Suppressor macrophage treated with lipopolysaccharide for 1 hour (primary cell): Measurements from ENCODE around the gene PROZ.
"Not testable (repeated sequence)": the region's sequence is repeated elsewhere in the genome, so short reads cannot be mapped to it uniquely, and the experiment has no call there.

ENCODE experiments used
- DNase-seq, 3 donors: peaks; one replicate each; pipeline ENCODE4 v3.0.0-alpha.2; 2020 to 2022

Gene PROZ, protein sequence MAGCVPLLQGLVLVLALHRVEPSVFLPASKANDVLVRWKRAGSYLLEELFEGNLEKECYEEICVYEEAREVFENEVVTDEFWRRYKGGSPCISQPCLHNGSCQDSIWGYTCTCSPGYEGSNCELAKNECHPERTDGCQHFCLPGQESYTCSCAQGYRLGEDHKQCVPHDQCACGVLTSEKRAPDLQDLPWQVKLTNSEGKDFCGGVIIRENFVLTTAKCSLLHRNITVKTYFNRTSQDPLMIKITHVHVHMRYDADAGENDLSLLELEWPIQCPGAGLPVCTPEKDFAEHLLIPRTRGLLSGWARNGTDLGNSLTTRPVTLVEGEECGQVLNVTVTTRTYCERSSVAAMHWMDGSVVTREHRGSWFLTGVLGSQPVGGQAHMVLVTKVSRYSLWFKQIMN

DNA sequence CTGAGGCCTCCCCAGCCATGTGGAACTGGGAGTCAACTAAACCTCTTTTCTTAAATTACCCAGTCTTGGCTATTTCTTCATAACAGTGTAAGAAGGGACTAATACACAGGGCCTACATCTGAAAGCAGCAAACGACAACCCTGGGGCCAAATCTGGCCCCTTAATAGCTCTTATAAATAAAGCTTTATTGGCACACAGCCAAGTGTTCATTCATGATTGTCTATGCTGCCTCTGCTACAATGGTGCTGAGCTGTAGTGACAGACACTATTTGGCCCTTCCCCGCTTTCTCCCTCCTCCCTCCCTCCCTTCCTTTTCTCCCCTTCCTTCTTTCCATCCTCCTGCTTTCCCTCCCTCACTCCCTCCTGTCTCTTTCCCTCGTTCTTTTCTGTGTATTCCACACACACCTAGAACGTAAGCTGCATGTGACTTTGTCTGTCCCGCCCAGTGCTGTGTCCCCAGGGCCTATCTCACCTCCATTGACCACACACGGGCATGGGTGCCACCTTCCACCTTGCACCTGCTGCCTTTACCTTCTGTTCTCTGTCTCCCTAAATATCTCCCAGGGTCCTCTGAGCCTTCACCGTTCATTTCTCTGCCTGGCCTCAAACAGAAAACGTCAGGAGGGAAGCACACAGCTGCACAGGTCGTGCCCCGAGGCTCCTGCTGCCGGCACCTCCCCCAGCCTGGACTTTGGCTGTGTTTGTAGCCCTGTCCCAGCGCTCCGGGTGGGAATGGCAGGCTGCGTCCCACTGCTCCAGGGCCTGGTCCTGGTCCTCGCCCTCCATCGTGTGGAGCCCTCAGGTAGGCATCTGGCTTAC lies at the start of gene PROZ:
Gene PROZ (plus strand): TSS at position 720 of the 819 bp plus-strand sequence. CDS start 13 bp downstream, at position 733.
- DNase-seq = no peak

DNA sequence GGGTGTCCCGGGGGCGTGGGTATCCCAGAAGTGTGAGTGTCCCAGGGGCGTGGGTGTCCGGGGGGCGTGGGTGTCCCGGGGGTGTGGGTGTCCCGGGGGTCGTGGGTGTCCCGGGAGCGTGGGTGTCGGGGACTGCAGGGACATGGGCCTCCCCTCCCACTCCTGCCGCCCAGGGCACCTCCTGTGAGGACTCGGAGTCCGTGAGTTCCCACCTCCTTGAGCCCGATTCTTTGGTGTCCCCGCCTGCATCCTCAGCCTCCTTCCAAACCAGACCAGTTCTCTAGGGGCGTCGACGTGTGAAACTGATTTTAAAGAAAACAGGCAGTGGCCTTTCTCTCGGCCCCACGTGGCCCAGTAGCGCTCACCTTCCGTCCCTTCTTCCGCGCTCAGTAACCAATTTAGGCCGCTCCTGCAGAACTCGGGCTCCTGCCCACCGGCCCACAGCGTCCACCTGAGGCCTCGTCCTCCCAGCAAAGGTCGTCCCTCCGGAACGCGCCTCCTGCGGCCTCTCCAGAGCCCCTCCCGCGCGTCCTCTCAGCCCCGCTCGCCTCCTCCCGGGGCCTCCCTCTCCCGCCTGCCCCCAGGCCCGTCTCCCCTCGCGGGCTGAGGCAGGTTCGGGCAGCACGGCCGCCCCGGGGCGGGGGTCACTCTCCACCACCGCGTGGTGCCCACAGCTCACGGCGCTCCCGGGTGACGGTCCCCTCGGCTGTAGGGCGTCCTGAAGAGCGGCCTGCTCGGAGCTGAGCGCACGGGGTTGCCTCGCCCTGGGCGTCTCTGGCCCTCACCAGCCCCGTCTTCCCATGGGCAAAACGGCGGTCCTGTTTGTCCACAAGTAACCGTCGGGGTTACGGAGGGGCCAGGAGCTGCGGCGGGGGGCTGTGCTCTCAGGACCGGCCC lies 49.0 kb upstream of the PROZ start:
- no peak for DNase-seq

DNA sequence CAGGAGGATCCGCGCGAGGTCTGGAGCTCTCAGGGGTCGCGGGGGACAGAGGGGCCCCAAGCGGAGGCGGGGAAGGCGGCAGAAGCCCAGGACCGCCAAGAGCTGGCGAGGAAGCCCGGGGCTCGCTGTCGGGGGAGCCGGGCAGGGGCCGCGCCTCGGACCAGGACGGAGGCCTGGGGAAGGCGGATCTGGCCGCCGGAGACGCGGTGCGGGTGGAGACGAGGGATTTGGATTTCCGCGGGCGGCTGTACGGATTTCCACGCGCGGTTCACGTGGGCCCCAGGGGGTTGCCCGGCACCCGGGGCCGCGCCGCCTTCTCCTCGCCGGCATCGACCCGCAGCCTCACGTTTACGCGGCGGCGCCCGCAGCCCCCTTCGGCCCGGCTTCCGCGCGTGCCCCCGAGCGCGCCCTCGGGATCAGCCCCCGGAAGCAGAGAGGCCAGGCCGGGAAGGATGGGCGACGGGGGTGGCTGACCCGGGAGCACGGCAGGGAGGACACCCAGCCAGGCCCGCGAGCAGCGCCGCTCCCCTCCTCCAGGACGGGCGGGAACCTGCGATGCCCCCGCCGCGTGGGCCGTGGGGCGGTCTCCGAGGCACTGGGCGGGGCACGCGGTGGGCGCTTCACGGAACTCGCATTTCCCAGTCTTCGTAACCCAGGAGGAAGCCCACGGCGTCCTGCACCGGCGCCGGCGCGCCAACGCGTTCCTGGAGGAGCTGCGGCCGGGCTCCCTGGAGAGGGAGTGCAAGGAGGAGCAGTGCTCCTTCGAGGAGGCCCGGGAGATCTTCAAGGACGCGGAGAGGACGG lies 48.2 kb upstream of the PROZ start:
- DNase-seq = peak; percentile 20 to 50 (median 38)

DNA sequence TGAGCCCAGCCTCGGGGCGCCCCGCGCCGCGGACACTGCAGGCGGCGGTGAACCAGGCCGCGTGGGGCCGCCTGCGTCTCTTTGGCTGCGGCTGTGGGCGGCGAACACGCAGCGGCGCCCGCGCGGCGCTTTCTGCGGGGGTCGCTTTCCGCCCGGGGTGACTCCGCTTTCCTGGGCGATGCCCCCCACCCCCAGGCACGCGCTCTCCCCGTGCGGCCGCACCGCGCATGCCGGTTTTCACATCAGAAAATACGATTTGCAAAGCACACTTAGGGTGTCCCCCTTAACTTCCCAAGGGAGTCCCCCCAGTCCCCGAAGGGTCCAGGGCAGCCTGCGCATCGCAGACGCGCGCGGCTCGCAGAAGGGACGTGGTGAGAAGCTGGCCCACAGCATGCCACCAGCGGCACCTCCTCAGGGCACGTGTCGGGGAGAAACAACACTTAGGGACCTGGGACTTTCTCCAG lies 47.6 kb upstream of the PROZ start:
- DNase-seq = no peak

GRCh38 chr13:113111821-113112220 lies 46.6 kb upstream of the PROZ start:
- not testable (repeated sequence) for DNase-seq

DNA sequence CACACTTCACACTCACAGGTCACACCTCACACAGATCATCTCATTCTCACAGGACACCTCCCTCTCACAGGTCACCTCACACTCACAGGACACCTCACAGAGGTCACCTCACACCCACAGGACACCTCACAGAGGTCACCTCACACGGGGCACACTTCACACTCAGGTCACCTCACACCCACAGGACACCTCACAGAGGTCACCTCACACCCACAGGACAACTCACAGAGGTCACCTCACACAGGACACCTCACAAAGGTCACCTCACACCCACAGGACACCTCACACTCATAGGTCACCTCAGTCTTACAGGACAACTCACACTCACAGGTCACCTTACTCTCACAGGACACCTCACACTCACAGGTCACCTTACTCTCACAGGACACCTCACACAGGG lies 46.0 kb upstream of the PROZ start:
- DNase-seq = not testable (repeated sequence)

DNA sequence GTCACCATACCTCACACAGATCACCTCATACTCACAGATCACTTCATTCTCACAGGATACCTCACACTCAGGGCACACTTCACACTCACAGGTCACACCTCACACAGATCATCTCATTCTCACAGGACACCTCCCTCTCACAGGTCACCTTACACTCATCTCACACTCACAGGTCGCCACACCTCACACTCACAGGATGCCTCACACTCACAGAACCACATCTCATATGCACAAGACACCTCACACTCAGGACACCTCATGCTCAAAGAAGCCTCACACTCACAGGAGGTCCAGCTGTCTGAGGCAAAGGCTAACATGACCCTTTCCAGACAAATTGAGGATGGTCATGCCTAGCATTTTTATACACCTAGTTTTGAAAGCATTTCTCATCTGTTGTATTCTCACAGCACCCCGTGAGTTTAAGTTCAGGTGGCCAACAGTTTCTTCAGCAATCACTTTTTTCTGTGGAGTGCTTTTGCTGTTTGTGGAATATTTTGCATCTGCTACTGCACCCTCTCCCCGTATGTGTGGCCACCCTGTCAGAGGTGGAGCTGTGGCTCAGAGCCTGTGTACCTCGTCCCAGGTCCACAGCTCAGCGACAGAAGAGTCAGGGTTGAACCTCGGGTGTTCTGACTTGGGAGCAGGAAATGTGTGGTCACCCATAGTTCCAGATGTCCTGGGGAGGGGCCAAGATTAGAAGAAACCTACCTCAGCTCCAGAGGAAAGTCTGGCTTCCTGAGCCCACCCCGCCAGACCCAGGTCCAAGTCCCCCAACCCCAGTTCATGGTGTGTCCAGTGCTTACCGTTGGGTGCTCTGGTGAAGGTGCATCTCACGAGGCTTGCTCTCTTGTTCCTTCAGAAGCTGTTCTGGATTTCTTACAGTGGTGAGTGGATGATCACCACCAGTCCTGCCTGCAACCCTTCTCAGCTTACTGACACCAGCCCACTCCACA lies 45.3 kb upstream of the PROZ start:
- no peak for DNase-seq

DNA sequence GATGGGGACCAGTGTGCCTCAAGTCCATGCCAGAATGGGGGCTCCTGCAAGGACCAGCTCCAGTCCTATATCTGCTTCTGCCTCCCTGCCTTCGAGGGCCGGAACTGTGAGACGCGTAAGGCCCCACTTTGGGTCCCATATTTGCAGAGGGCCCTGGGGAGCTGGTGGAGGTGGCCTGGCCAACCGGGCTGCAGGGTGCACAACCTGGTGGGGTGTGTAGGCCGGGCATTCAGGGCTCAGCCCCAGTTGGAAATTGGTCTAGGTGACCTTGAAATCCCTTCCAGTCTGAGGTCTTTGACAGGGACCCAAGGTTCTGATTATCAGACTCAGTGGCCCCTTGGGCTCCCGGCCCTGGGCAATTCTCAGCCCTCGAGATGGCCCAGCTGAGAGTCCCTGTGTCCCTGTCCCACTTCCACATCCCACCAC lies 44.6 kb upstream of the PROZ start:
- no peak for DNase-seq

DNA sequence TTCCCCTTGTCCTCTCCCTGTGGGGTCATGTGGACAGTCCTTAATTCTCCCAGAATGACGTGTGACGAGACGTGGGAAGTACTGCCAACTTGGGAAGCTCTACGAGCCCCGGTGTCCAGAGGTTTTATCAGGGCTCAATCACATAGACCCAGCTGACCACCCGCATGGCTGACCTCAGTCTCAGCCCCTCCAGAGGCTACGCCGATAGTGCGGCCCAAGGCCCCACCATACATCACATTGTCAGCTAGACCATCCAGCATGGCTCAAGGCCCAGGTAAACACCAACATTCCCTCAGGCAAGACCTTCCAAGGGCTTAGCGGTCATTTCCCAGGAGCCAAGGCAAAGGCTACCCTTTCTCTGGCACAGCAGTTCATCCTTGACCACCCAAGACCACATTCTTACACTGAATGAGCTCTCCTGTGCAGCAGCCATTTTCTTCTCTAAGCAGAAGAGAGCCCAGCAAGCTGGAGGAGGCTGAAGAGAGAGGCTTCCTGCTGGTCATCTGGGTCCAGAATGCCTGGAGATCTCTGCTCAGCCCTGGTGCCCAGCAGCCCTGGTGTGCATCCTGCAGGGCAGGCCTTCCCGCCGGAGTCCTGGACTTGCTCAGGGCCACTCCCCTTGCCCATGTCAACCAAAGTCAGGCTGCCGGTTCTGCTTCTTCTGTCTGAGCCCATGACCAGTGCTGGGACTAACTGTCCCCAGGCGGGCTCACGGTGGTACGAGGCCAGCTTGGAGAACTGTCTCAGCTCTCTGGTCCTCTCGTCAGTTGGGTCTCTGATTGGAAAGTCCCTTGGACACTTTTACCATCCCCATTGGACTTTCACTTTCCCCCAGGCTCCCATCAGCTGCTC lies 43.7 kb upstream of the PROZ start:
- DNase-seq = no peak

- no peak for DNase-seq
Observed at GRCh38 chr13:113115363-113116205, 42.9 kb upstream of the PROZ start.

GRCh38 chr13:113116206-113116800 lies 42.1 kb upstream of the PROZ start:
- no peak for DNase-seq

GRCh38 chr13:113116871-113117271 lies 41.6 kb upstream of the PROZ start:
- DNase-seq = no peak

DNA sequence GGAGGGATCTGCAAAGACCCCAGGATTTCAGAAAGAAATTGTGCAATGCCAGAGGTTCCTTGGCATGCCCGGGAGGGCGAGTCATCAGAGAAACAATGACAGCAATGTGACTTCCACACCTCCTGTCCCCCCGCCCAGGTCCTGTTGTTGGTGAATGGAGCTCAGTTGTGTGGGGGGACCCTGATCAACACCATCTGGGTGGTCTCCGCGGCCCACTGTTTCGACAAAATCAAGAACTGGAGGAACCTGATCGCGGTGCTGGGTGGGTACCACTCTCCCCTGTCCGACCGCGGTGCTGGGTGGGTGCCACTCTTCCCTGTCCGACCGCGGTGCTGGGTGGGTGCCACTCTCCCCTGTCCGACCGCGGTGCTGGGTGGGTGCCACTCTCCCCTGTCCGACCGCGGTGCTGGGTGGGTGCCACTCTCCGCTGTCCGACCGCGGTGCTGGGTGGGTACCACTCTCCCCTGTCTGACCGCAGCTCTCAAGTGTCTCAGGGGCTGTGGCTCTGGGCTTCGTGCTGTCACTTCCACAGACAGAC lies 41.0 kb upstream of the PROZ start:
- no peak for DNase-seq

GRCh38 chr13:113117911-113118260 lies 40.6 kb upstream of the PROZ start:
- DNase-seq = no peak

DNA sequence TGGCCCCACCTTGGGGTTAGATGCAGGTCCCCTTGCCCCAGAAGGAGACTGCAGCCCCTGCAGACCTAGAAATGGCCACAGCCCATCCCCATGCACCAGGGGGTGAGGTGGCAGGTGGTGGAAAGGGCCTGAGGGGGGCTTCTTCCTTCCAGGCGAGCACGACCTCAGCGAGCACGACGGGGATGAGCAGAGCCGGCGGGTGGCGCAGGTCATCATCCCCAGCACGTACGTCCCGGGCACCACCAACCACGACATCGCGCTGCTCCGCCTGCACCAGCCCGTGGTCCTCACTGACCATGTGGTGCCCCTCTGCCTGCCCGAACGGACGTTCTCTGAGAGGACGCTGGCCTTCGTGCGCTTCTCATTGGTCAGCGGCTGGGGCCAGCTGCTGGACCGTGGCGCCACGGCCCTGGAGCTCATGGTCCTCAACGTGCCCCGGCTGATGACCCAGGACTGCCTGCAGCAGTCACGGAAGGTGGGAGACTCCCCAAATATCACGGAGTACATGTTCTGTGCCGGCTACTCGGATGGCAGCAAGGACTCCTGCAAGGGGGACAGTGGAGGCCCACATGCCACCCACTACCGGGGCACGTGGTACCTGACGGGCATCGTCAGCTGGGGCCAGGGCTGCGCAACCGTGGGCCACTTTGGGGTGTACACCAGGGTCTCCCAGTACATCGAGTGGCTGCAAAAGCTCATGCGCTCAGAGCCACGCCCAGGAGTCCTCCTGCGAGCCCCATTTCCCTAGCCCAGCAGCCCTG lies 40.0 kb upstream of the PROZ start:
- DNase-seq = no peak

DNA sequence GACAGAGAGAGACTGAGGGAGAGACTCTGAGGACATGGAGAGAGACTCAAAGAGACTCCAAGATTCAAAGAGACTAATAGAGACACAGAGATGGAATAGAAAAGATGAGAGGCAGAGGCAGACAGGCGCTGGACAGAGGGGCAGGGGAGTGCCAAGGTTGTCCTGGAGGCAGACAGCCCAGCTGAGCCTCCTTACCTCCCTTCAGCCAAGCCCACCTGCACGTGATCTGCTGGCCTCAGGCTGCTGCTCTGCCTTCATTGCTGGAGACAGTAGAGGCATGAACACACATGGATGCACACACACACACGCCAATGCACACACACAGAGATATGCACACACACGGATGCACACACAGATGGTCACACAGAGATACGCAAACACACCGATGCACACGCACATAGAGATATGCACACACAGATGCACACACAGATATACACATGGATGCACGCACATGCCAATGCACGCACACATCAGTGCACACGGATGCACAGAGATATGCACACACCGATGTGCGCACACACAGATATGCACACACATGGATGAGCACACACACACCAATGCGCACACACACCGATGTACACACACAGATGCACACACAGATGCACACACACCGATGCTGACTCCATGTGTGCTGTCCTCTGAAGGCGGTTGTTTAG lies 39.2 kb upstream of the PROZ start:
- no peak for DNase-seq

DNA sequence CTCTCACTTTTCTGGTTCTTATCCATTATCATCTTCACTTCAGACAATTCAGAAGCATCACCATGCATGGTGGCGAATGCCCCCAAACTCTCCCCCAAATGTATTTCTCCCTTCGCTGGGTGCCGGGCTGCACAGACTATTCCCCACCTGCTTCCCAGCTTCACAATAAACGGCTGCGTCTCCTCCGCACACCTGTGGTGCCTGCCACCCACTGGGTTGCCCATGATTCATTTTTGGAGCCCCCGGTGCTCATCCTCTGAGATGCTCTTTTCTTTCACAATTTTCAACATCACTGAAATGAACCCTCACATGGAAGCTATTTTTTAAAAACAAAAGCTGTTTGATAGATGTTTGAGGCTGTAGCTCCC lies 38.6 kb upstream of the PROZ start:
- DNase-seq = no peak
